Measurements from ENCODE around the gene THBS2.

GRCh38 chr6:169248521-169248971 lies 5.1 kb downstream of the THBS2 start:
- no peak for TF ChIP-seq CTCF (conservative IDR thresholded peaks at IDR 0.05 in 1 of 2, IDR thresholded peaks at IDR 0.05 in 1 of 2; ENCODE audit: extremely low read depth in 1 of 2, insufficient read depth in 1 of 2, low read depth in 1 of 2, low read length in 2 of 2)
- TF ChIP-seq EZH2 (IDR thresholded peaks at IDR 0.05; ENCODE audit: borderline replicate concordance, low read length) = no peak

All from mammary epithelial cell (primary cell).